Keratinocyte (primary cell): ENCODE data around the gene CCDC12.

Experiments used
- CTCF ChIP-seq, 3 experiments: IDR thresholded peaks in 1 of 3; conservative IDR thresholded peaks in 1 of 3; optimal IDR thresholded peaks in 1 of 3; 2 replicates in 2 of 3; 3 replicates in 1 of 3; pipeline versions ENCODE3 to v1.5.1; 2011; ENCODE audit warnings: low read length in 3 of 3, mild to moderate bottlenecking in 3 of 3, moderate library complexity in 2 of 3, control low read depth in 1 of 3, inconsistent platforms in 1 of 3; ENCODE audit not compliant: insufficient read depth in 2 of 3; ENCODE audit errors: extremely low read depth in 1 of 3
- EZH2 ChIP-seq: IDR thresholded peaks from one replicate; pipeline ENCODE4 v1.6.1; 2012; ENCODE audit warnings: inconsistent platforms, mild to moderate bottlenecking, low read length, moderate library complexity

- TF ChIP-seq CTCF (optimal IDR thresholded peaks at IDR 0.05 in 1 of 3, IDR thresholded peaks at IDR 0.05 in 1 of 3, conservative IDR thresholded peaks at IDR 0.05 in 1 of 3; ENCODE audit: extremely low read depth in 1 of 3, insufficient read depth in 2 of 3, low read length in 3 of 3) (no peak), EZH2 (no peak)
Observed at GRCh38 chr3:46922426-46922825, 54.1 kb downstream of the CCDC12 start.
